ENCODE results near the gene CHCHD6.
A peak's percentile ranks its signal among the peaks of the same experiment; 100 is the strongest.

CHCHD6 gene

DNA sequence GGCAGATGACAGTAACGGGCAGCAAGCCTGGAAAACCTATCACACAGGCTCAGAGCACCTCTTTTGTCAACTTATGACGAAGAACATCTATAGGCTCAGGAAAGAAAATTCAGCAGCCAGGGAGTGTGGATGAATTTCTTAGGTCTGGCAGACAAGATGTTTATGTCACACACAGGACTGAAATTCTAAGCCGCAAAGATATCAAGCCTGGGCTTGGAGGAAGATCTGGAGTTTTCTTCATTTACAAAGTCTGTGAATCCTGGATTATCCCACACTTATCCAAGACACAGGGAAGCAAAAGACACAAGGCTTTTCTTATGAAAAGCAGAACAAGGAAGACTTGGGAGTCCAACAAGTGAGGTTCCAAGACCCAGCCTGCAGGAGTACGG, 23.4 kb upstream of the CHCHD6 start:
- no peaks in the 10 kb centered on the region for H3K36me3 Mint-ChIP-seq (ENCODE audit: low read depth)
- H3K27me3 Mint-ChIP-seq = peaks cover 7% of the 10 kb centered on the region
- ATAC-seq (no peak), DNase-seq (no peak)
- H3K4me1 Mint-ChIP-seq = peaks cover 4% of the 10 kb centered on the region
- H3K9me3 Mint-ChIP-seq = no peaks in the 10 kb centered on the region
- H3K4me3 Mint-ChIP-seq = no peak overlapping the region
- no peak overlapping the region for H3K27ac Mint-ChIP-seq

DNA sequence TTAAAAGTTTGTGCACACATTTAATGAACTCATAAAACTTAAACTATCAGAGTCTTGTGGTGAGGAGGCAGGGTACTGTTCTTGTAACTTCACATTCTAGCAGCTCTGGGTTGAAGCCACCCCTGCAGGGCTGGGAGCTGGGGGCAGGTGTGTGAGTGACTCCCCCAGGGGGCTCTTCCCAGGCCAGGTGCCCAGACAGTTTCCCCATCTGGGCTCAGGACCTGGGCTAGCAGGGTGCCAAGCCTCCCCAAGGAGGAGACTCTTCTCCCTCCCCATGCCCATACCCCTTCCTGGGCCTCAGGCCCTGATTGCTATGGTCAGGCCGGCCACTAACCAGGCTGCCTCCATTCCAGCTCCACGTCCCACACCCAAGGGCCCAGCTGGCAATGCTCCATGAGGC, 22.0 kb upstream of the CHCHD6 start:
- ATAC-seq = no peak
- DNase-seq = no peak
- H3K9me3 Mint-ChIP-seq = no peaks in the 10 kb centered on the region
- H3K36me3 Mint-ChIP-seq (ENCODE audit: low read depth) = no peaks in the 10 kb centered on the region
- peaks cover 4% of the 10 kb centered on the region for H3K4me1 Mint-ChIP-seq
- no peak overlapping the region for H3K4me3 Mint-ChIP-seq
- no peak overlapping the region for H3K27ac Mint-ChIP-seq
- H3K27me3 Mint-ChIP-seq = peaks cover 6% of the 10 kb centered on the region

DNA sequence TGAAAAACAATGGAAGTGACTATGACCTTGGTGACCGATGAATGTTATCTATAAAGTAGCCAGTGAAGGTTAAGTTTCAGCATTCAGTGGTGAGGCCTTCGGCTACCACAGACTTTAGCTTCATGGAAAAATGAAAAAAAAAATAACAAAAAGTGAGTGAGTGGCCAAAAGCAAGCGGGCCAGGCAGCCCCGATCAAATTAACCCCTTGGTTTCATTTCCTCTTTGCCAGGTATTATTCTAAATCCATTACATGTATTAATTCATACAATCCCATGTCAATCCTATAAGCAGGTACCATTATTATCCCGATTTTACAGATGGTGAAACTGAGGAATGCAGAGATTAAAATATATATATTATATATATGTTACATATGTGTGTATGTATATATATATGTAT, 21.0 kb upstream of the CHCHD6 start:
- Mint-ChIP-seq H3K27ac (no peak overlapping the region), H3K36me3 (ENCODE audit: low read depth) (no peaks in the 10 kb centered on the region), H3K27me3 (peaks cover 6% of the 10 kb centered on the region), H3K4me1 (peaks cover 4% of the 10 kb centered on the region), H3K4me3 (no peak overlapping the region), H3K9me3 (no peaks in the 10 kb centered on the region)
- DNase-seq (no peak), ATAC-seq (no peak)

DNA sequence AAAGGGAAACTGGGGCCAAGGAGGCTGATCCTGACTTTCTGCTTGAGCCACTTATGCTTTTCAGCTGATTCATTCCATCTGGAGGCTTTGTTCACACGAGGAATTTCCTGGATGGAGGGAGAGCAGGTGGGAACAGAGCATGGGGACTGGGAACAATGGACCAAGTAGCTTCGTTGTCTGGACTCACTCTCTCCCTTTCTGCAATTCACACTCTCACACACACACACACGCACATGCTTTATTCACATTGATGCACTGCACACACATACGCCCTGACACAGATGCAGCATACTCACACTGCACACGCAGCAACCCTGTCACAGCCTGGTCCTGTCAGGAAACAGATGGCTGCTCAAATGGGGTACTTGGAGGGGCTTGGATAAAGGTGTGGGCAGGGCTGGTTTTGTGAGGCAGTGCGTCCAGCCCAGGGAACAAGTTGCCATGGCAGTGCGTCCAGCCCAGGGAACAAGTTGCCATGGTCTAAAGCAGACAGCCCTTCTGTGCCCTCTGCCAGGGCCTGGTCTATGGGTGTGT, 19.8 kb upstream of the CHCHD6 start:
- H3K36me3 Mint-ChIP-seq (ENCODE audit: low read depth) = no peaks in the 10 kb centered on the region
- H3K27ac Mint-ChIP-seq = no peak overlapping the region
- H3K4me3 Mint-ChIP-seq = no peak overlapping the region
- no peak for ATAC-seq
- no peaks in the 10 kb centered on the region for H3K9me3 Mint-ChIP-seq
- no peaks in the 10 kb centered on the region for H3K4me1 Mint-ChIP-seq
- H3K27me3 Mint-ChIP-seq = no peaks in the 10 kb centered on the region
- DNase-seq = no peak

DNA sequence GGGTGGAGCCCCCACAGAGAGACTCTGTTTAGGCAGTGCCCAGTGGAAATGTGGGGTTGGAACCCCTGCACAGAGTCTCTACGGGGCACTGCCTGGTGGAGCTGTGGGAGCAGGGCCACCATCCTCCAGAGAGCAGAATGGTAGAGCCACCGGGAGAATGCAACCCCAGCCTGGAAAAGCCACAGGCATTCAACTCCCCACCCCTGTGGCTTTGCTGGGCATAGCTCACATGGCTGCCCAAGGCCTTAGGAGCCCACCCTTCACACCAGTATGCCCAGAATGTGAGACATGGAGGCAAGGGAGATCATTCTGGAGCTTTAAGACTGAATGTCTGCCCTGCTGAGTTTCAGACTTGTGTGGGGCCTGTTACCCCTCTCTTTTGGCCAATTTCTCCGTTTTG, 19.0 kb upstream of the CHCHD6 start:
- Mint-ChIP-seq H3K36me3 (ENCODE audit: low read depth) (no peaks in the 10 kb centered on the region), H3K9me3 (no peaks in the 10 kb centered on the region), H3K4me1 (no peaks in the 10 kb centered on the region), H3K27ac (no peak overlapping the region), H3K27me3 (no peaks in the 10 kb centered on the region), H3K4me3 (no peak overlapping the region)
- ATAC-seq (no peak), DNase-seq (no peak)

DNA sequence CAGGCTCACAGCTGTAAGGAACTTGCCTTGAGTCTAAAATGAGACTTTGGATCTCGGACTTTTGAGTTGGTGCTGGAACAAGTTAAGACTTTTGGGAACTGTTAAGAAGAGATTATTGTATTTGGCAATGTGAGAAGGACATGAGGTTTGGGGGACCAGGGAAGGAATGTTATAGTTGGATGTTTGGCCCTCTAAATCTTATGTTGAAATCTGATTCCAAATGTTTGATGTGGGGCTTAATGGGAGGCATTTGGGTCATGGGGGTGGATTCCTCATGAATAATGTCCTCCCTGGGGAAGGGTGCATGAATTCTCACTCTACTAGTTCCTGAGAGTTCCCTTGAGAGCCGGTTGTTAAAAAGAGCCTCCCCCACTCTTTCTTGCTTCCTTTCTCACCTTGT, 18.5 kb upstream of the CHCHD6 start:
- no peaks in the 10 kb centered on the region for H3K27me3 Mint-ChIP-seq
- H3K4me3 Mint-ChIP-seq = no peak overlapping the region
- H3K36me3 Mint-ChIP-seq (ENCODE audit: low read depth) = no peaks in the 10 kb centered on the region
- no peaks in the 10 kb centered on the region for H3K9me3 Mint-ChIP-seq
- DNase-seq (no peak), ATAC-seq (no peak)
- H3K4me1 Mint-ChIP-seq = no peaks in the 10 kb centered on the region
- H3K27ac Mint-ChIP-seq = no peak overlapping the region

DNA sequence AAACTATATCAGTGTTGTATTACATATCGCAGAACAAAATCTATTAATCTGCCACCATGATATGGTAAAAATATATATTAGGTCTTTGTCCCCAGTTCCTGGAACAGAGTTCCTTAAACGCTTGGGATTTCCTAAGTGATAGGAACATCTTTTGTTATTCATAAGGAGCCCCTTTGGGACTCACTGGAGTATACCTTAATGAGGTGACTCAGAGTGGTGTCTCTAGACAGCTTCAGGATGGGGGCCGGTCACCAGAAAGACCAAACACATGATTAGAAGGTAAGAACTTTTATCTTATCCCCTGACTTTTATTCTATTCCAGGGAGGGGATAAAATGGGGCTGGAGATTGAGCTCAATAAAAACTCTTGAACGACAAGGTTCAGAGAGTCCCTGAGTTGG, 12.3 kb upstream of the CHCHD6 start:
- no peak overlapping the region for H3K27ac Mint-ChIP-seq
- no peak for DNase-seq
- no peaks in the 10 kb centered on the region for H3K36me3 Mint-ChIP-seq (ENCODE audit: low read depth)
- H3K4me3 Mint-ChIP-seq = no peak overlapping the region
- no peaks in the 10 kb centered on the region for H3K9me3 Mint-ChIP-seq
- ATAC-seq = no peak
- peaks cover 28% of the 10 kb centered on the region for H3K27me3 Mint-ChIP-seq
- no peaks in the 10 kb centered on the region for H3K4me1 Mint-ChIP-seq

DNA sequence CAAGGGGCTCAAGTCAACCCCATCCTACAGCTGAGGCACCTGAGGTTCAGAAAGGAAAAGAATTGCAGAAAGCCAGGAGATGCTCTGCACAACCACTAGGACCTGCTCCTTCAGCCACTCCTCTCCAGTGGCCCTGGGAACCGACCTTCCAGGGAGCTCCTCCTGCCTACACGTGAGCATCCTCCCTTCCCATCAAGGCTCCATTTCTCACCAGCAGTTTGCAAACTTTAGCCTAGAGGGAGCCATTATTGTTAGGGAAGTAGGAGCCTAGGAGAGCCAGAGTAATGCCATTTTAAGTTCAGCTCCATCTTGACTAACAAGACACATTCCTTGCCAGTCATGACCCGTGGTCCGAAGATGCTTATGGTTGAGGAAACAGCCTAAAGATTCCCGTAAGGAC, 11.2 kb upstream of the CHCHD6 start:
- no peaks in the 10 kb centered on the region for H3K4me1 Mint-ChIP-seq
- no peak for DNase-seq
- H3K27me3 Mint-ChIP-seq = peaks cover 30% of the 10 kb centered on the region
- H3K9me3 Mint-ChIP-seq = no peaks in the 10 kb centered on the region
- no peak overlapping the region for H3K4me3 Mint-ChIP-seq
- H3K27ac Mint-ChIP-seq = no peak overlapping the region
- no peak for ATAC-seq
- H3K36me3 Mint-ChIP-seq (ENCODE audit: low read depth) = no peaks in the 10 kb centered on the region

DNA sequence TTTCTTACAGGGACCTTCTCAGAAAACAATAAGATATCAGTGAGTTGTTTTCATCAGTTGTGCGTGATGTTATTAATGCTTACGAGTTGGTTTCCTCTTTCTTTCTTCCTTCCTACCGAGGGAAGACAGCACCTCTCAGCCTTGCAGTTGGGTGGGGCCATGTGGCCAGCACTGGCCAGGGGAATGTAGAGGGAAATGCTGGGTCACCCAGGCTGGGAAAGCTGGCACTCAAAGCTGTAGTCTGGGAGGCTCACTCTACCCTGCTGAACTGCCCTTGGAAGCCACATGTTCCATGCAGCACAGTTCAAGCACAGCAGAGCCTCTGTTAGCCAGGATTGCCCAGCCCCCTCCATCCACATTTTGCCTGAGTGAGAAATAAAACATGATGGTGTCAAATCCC, 10.1 kb upstream of the CHCHD6 start:
- ATAC-seq (no peak), DNase-seq (no peak)
- H3K4me3 Mint-ChIP-seq = no peak overlapping the region
- peaks cover 34% of the 10 kb centered on the region for H3K27me3 Mint-ChIP-seq
- H3K4me1 Mint-ChIP-seq = no peaks in the 10 kb centered on the region
- no peak overlapping the region for H3K27ac Mint-ChIP-seq
- no peaks in the 10 kb centered on the region for H3K36me3 Mint-ChIP-seq (ENCODE audit: low read depth)
- no peaks in the 10 kb centered on the region for H3K9me3 Mint-ChIP-seq

DNA sequence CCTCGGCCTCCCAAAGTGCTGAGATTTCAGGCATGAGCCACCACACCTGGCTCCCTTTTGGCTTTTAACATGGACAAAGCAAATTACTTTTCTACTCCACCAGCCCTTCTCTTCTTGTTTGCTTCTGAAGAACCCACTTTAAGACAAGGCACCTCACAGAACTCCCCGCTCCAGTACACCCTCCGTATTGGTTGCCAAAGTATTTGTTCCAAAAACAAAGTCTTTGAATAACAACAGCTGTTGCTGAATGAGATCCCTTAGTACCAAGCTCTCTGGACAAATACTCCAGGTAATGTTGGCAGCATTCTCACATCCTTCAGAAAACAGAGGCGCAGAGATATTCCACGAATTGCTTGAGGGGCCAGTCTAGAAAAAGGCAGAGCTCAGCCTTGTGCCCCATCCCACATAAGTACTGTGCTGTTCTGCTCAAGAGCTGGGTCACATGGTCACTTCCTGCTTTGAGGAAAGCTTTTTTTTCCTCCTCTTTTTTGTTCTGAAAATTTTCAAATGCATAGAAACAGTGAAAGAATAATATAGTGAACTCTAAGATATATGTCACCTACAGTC, 7.3 kb upstream of the CHCHD6 start:
- Mint-ChIP-seq H3K36me3 (ENCODE audit: low read depth) (no peaks in the 10 kb centered on the region), H3K27me3 (peaks cover 45% of the 10 kb centered on the region), H3K9me3 (no peaks in the 10 kb centered on the region), H3K4me1 (no peaks in the 10 kb centered on the region), H3K4me3 (no peak overlapping the region), H3K27ac (no peak overlapping the region)
- no peak for ATAC-seq
- no peak for DNase-seq

DNA sequence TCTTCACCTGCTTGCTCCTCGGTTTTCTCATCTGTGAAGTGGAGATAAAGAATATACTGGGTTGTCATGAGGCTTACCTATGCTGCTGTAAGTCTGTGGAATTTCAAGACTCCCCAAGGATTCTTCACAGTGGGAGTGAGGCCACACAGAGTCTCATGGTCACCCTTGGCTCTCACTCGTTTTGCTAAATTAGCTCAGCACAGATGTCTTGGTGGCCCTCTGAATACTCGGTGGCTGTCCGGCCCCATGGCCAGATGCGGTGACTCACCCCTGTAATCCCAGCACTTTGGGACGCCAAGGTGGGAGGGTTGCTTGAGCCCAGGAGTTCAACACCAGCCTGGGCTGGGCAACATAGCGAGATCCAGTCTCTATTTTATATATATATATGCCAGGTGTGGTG, 5.0 kb upstream of the CHCHD6 start:
- Mint-ChIP-seq H3K9me3 (no peaks in the 10 kb centered on the region), H3K4me1 (peaks cover 8% of the 10 kb centered on the region), H3K4me3 (no peak overlapping the region), H3K36me3 (ENCODE audit: low read depth) (peaks cover under 1% of the 10 kb centered on the region), H3K27ac (no peak overlapping the region), H3K27me3 (peaks cover 48% of the 10 kb centered on the region)
- DNase-seq (no peak), ATAC-seq (no peak)

DNA sequence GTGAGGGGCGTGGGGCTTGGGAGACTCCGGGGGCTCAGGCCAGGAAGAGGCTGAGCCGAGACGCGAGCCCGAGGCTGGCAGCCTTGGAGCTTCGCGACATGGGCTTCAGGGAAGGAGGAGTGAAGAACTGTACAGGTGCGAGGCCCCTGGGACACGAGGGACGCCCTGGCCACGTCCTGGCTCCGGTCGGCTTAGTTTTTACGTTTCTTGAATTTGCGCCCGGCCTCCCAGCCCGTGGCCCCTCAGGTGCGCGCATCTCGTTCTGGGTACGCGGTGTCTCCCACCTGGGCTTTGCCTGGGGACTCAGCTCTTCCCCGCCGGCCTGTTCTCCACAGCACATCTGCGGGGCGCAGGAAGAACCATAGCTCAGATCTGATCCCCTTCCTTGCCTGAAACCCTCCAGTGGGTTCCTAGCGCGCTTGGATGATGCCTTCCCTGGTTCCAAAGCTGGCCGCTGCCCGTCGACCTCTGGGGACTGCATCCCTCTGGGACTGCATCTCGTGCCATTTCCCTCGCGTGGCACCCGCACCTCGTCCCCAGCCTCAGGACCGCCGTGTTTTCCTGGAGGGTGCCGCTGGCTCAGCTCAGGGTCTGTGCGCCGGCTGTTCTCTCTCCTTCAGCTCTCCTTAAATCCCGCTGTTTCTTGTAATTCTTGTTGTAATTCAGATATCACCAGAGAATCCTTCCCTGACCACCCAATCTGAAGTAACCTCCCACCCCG, 614 bp downstream of the CHCHD6 start:
- Mint-ChIP-seq H3K36me3 (ENCODE audit: low read depth) (peaks cover 8% of the 10 kb centered on the region), H3K27me3 (peaks cover 19% of the 10 kb centered on the region), H3K4me1 (peaks cover 19% of the 10 kb centered on the region), H3K4me3 (peak overlapping the region; percentile 92), H3K9me3 (no peaks in the 10 kb centered on the region), H3K27ac (peak overlapping the region; percentile 60)
- no peak for DNase-seq
- ATAC-seq = no peak

DNA sequence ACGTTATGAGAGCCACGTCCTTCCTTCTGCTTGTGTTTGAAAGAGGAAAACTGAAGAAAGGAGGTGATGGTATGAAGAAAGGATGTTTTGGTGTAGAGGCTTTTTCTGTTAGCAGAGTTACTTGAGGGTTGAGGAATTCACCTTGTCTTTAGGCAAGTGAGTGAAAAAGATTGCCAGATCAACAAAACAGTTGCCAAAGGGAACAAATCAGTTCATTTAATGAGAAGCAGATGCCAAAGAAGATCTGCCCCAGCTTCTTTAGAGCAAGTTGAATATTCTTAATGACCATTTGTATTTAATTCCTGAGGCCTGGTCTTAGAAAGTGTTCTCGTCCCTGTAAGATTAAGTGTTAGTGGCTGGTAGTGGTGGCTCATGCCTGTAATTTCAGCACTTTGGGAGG, 2.6 kb downstream of the CHCHD6 start:
- peaks cover 19% of the 10 kb centered on the region for H3K4me1 Mint-ChIP-seq
- no peak overlapping the region for H3K4me3 Mint-ChIP-seq
- ATAC-seq (no peak), DNase-seq (no peak)
- peaks cover 8% of the 10 kb centered on the region for H3K36me3 Mint-ChIP-seq (ENCODE audit: low read depth)
- H3K9me3 Mint-ChIP-seq = no peaks in the 10 kb centered on the region
- H3K27ac Mint-ChIP-seq = no peak overlapping the region
- H3K27me3 Mint-ChIP-seq = peaks cover 9% of the 10 kb centered on the region

DNA sequence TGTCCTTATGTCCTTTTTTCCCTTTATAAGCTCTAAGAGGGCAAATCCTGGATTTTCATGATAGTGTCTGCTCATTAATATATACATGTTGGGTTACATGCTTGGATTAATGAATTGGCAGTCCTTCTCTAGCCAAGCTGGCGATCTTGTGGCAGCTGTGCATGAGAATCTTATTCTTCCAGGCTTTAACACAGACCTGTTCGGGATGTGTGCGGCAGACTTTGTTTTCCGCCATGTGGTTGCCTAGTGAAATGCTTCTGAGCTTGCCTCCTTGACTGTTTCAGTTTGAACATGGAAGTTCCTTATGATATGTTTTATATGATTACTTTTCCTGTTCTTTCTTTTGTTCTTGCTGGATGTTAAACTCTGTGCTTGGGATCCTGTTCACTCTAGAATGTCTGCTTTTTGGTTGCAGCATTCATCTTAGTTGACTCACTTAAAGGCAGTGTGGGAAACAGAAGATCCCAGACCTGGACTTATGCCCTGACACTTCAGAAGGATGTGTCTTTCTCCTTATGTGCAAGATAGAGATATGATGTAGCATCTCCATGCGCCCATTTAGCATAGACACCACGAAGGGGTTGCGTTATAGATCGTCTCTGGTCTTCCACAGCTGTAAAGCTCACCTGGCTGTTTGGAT, 7.2 kb downstream of the CHCHD6 start:
- H3K27me3 Mint-ChIP-seq = no peaks in the 10 kb centered on the region
- ATAC-seq = no peak
- H3K4me1 Mint-ChIP-seq = no peaks in the 10 kb centered on the region
- no peak overlapping the region for H3K4me3 Mint-ChIP-seq
- H3K27ac Mint-ChIP-seq = no peak overlapping the region
- peaks cover 6% of the 10 kb centered on the region for H3K36me3 Mint-ChIP-seq (ENCODE audit: low read depth)
- no peak for DNase-seq
- H3K9me3 Mint-ChIP-seq = no peaks in the 10 kb centered on the region

DNA sequence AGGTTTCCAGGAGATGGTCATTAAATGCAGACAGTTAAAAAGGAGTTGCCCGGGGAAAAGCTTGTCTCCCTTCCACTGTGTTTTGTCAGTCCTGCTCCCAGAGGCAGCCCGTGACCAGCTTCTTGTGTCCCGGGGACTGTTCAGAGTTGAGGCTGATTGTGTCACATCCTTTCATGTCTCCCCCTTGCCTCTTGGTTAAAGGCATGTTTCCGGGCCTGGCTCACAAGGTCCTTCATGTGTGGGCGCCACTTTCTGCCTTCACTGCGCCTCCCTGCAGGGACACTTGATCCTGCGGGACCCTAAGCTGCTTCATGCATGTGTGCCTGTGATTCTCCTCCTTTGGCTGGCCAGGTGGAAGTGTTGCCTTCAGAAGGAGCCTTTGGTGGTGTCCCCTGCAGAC, 9.2 kb downstream of the CHCHD6 start:
- H3K4me1 Mint-ChIP-seq = no peaks in the 10 kb centered on the region
- no peak overlapping the region for H3K4me3 Mint-ChIP-seq
- ATAC-seq = no peak
- H3K36me3 Mint-ChIP-seq (ENCODE audit: low read depth) = peaks cover 1% of the 10 kb centered on the region
- no peaks in the 10 kb centered on the region for H3K9me3 Mint-ChIP-seq
- H3K27me3 Mint-ChIP-seq = no peaks in the 10 kb centered on the region
- no peak for DNase-seq
- H3K27ac Mint-ChIP-seq = no peak overlapping the region

Measured in activated naive CD8-positive, alpha-beta T cell treated with anti-CD3 and anti-CD28 coated beads, Interleukin-2, amount 50 U/mL, for 24 hours (primary cell).